H1 (cell line): ENCODE data around the gene GALNT5. TPM values are rescaled to one million over a fixed set of nuclear protein-coding genes. Genes with fewer than 3 reads are reported as not detected.

Experiments used
- CTCF ChIA-PET: fragments of 300-600 bp; sonication (Branson Sonifier 250); formaldehyde crosslinking; loops from one replicate; lab custom pipeline; 2021; ENCODE audit not compliant: partially characterized antibody; lab: Charles Lee
- POLR2A ChIA-PET: fragments of 300-600 bp; sonication (Branson Sonifier 250); formaldehyde crosslinking; loops from one replicate; lab custom pipeline; 2021; ENCODE audit warnings: inconsistent platforms; ENCODE audit not compliant: partially characterized antibody; lab: Charles Lee
- DNase-seq, 2 experiments: peaks; one replicate each; pipeline versions ENCODE4 v3.0.0 to v3.0.0-alpha.2; 2010 to 2022; ENCODE audit warnings: low spot score in 2 of 2, low read depth in 1 of 2, mixed read lengths in 1 of 2
- FAIRE-seq: peaks from 2 replicates; lab custom pipeline; 2011; peaks lifted over from hg19 to GRCh38; lab: Jason Lieb, UNC
- H2AFZ ChIP-seq: 2 replicates; pipeline ENCODE4 v1.8.1; 2012; ENCODE audit warnings: low read length, inconsistent platforms
- H2AK5ac ChIP-seq: 2 replicates; pipeline ENCODE4 v1.6.1; 2013; ENCODE audit warnings: low read depth, low read length
- H2BK120ac ChIP-seq: replicated peaks from 2 replicates; pipeline ENCODE3; 2013; ENCODE audit warnings: low read depth, low read length, inconsistent platforms
- H2BK12ac ChIP-seq: 2 replicates; pipeline ENCODE4 v1.6.1; 2013; ENCODE audit warnings: low read depth, low read length
- H2BK15ac ChIP-seq: 2 replicates; pipeline ENCODE4 v1.6.1; 2013; ENCODE audit warnings: low read length
- H2BK20ac ChIP-seq: 2 replicates; pipeline ENCODE4 v1.6.1; 2013; ENCODE audit warnings: low read length
- H2BK5ac ChIP-seq: 2 replicates; pipeline ENCODE4 v1.6.1; 2013; ENCODE audit warnings: low read depth, low read length
- H3K14ac ChIP-seq: 2 replicates; pipeline ENCODE4 v1.6.1; 2013; ENCODE audit warnings: inconsistent platforms; ENCODE audit not compliant: insufficient read length
- H3K18ac ChIP-seq: 2 replicates; pipeline ENCODE4 v1.6.1; 2013; ENCODE audit warnings: low read length; ENCODE audit errors: extremely low read depth
- H3K23ac ChIP-seq: 2 replicates; pipeline ENCODE4 v1.6.1; 2013; ENCODE audit warnings: inconsistent platforms; ENCODE audit not compliant: insufficient read length
- H3K23me2 ChIP-seq: 2 replicates; pipeline ENCODE4 v1.6.1; 2013; ENCODE audit warnings: low read depth, low read length
- H3K27ac ChIP-seq: 2 replicates; pipeline ENCODE4 v1.6.1; 2011; ENCODE audit warnings: low read depth, low read length, inconsistent platforms
- H3K27me3 ChIP-seq, 4 experiments: replicated peaks in 1 of 4; 1 replicate in 1 of 4; 2 replicates in 3 of 4; pipeline versions ENCODE4 v1.6.1 to v1.8.1; 2011 to 2013; ENCODE audit warnings: low read length in 3 of 4, mild to moderate bottlenecking in 3 of 4, inconsistent platforms in 2 of 4, mixed read lengths in 2 of 4, moderate library complexity in 1 of 4; ENCODE audit not compliant: control insufficient read depth in 3 of 4, insufficient read depth in 3 of 4; ENCODE audit errors: extremely low read depth in 1 of 4
- H3K36me3 ChIP-seq, 4 experiments: 2 replicates each; pipeline versions ENCODE4 v1.6.1 to v1.8.1; 2011 to 2013; ENCODE audit warnings: mild to moderate bottlenecking in 4 of 4, low read length in 3 of 4, moderate library complexity in 2 of 4, control low read depth in 1 of 4, inconsistent platforms in 1 of 4; ENCODE audit not compliant: insufficient read depth in 4 of 4, control insufficient read depth in 2 of 4
- H3K4ac ChIP-seq: replicated peaks from 2 replicates; pipeline ENCODE3; 2013; ENCODE audit warnings: low read length, low read depth, mixed read lengths, inconsistent platforms; ENCODE audit not compliant: insufficient read length
- H3K4me1 ChIP-seq, 4 experiments: replicated peaks in 1 of 4; 1 replicate in 1 of 4; 2 replicates in 3 of 4; pipeline versions ENCODE4 v1.6.1 to v1.8.1; 2011 to 2013; ENCODE audit warnings: low read length in 3 of 4, inconsistent platforms in 2 of 4, mixed read lengths in 1 of 4; ENCODE audit not compliant: insufficient read depth in 4 of 4, control insufficient read depth in 3 of 4
- H3K4me2 ChIP-seq, 2 experiments: 2 replicates each; pipeline versions ENCODE4 v1.6.1 to v1.8.1; 2011 to 2013; ENCODE audit warnings: low read depth in 2 of 2, low read length in 2 of 2, control low read depth in 1 of 2, inconsistent platforms in 1 of 2, mild to moderate bottlenecking in 1 of 2; ENCODE audit not compliant: insufficient read depth in 1 of 2
- H3K4me3 ChIP-seq, 4 experiments: fragments of 200-600, 300-600 bp in 1 of 4; sonication (generic), shearing (Covaris generic), sonication (Bioruptor Twin) in 1 of 4; 2 replicates each; pipeline versions ENCODE4 v1.5.1 to v1.8.1; 2011 to 2016; ENCODE audit warnings: low read length in 4 of 4, low read depth in 3 of 4, control low read depth in 2 of 4, inconsistent platforms in 2 of 4, mild to moderate bottlenecking in 2 of 4, mixed read lengths in 1 of 4, moderate library complexity in 1 of 4; ENCODE audit not compliant: insufficient read depth in 2 of 4; ENCODE audit errors: extremely low read depth in 1 of 4
- H3K56ac ChIP-seq: replicated peaks from 2 replicates; pipeline ENCODE3; 2013; ENCODE audit warnings: low read depth, mild to moderate bottlenecking, mixed read lengths, low read length, inconsistent platforms; ENCODE audit not compliant: insufficient read length
- H3K79me1 ChIP-seq: 2 replicates; pipeline ENCODE4 v1.6.1; 2013; ENCODE audit warnings: low read depth, low read length, control low read depth
- H3K79me2 ChIP-seq, 2 experiments: 2 replicates each; pipeline versions ENCODE4 v1.6.1 to v1.8.1; 2012 to 2013; ENCODE audit warnings: low read length in 2 of 2, mild to moderate bottlenecking in 2 of 2, inconsistent platforms in 1 of 2; ENCODE audit not compliant: insufficient read depth in 2 of 2, control insufficient read depth in 1 of 2
- H3K9ac ChIP-seq, 4 experiments: replicated peaks in 1 of 4; 1 replicate in 1 of 4; 2 replicates in 3 of 4; pipeline versions ENCODE4 v1.6.1 to v1.8.1; 2011 to 2013; ENCODE audit warnings: low read depth in 3 of 4, low read length in 3 of 4, control low read depth in 2 of 4, mild to moderate bottlenecking in 2 of 4, moderate library complexity in 2 of 4, inconsistent platforms in 1 of 4; ENCODE audit errors: extremely low read depth in 1 of 4
- H3K9me3 ChIP-seq, 2 experiments: 2 replicates each; pipeline versions ENCODE4 v1.6.1 to v1.8.1; 2012 to 2013; ENCODE audit warnings: mild to moderate bottlenecking in 2 of 2, moderate library complexity in 2 of 2, control low read depth in 1 of 2, inconsistent platforms in 1 of 2, low read depth in 1 of 2, low read length in 1 of 2, mixed read lengths in 1 of 2; ENCODE audit not compliant: insufficient read depth in 2 of 2
- H4K20me1 ChIP-seq, 2 experiments: replicated peaks in 1 of 2; 2 replicates each; pipeline versions ENCODE3 to v1.8.1; 2011 to 2013; ENCODE audit warnings: inconsistent platforms in 2 of 2, low read length in 2 of 2, mild to moderate bottlenecking in 1 of 2; ENCODE audit not compliant: insufficient read depth in 2 of 2, control insufficient read depth in 1 of 2
- H4K5ac ChIP-seq: 2 replicates; pipeline ENCODE4 v1.6.1; 2013; ENCODE audit warnings: low read length, low read depth, mixed read lengths, inconsistent platforms; ENCODE audit not compliant: insufficient read length
- H4K8ac ChIP-seq: 2 replicates; pipeline ENCODE4 v1.8.0; 2013; ENCODE audit warnings: mild to moderate bottlenecking, moderate library complexity, low read length, inconsistent platforms; ENCODE audit not compliant: insufficient read depth; ENCODE audit errors: extremely low read depth
- H4K91ac ChIP-seq: replicated peaks from 2 replicates; pipeline ENCODE3; 2013; ENCODE audit warnings: low read length, mixed read lengths, inconsistent platforms; ENCODE audit not compliant: insufficient read length
- ASH2L ChIP-seq: fragments of 200-600, 300-600 bp; sonication (generic); IDR thresholded peaks from one replicate; pipeline ENCODE4 v1.7.1; 2017; ENCODE audit warnings: low read length
- BCL11A ChIP-seq, 2 experiments: IDR thresholded peaks; one replicate each; pipeline ENCODE4 v1.6.1; 2011; ENCODE audit warnings: low read depth in 2 of 2, low read length in 2 of 2, mild to moderate bottlenecking in 2 of 2
- EP300 ChIP-seq, 2 experiments: IDR thresholded peaks; 1 replicate in 1 of 2; 2 replicates in 1 of 2; pipeline ENCODE4 v1.6.1; 2011 to 2012; ENCODE audit warnings: low read depth in 2 of 2, low read length in 2 of 2, mild to moderate bottlenecking in 2 of 2, borderline replicate concordance in 1 of 2, inconsistent platforms in 1 of 2, moderate library complexity in 1 of 2
- FOSL1 ChIP-seq: IDR thresholded peaks from 2 replicates; pipeline ENCODE4 v1.6.1; 2011; ENCODE audit warnings: mild to moderate bottlenecking, low read depth, low read length, moderate library complexity; ENCODE audit not compliant: insufficient read depth
- GABPA ChIP-seq: IDR thresholded peaks from 2 replicates; pipeline ENCODE4 v1.6.1; 2011; ENCODE audit warnings: mild to moderate bottlenecking, low read length, moderate library complexity, borderline replicate concordance; ENCODE audit not compliant: insufficient read depth
- HDAC2 ChIP-seq, 2 experiments: fragments of 300-600 bp in 1 of 2; sonication (generic) in 1 of 2; IDR thresholded peaks; 2 replicates each; pipeline ENCODE4 v1.6.1; 2011 to 2012; ENCODE audit warnings: low read depth in 2 of 2, low read length in 2 of 2, mild to moderate bottlenecking in 2 of 2, moderate library complexity in 2 of 2, borderline replicate concordance in 1 of 2, inconsistent platforms in 1 of 2
- POLR2A ChIP-seq, 2 experiments: IDR thresholded peaks; 1 replicate in 1 of 2; 2 replicates in 1 of 2; pipeline ENCODE4 v1.6.1; 2011; ENCODE audit warnings: low read depth in 2 of 2, low read length in 2 of 2, mild to moderate bottlenecking in 2 of 2; ENCODE audit errors: control extremely low read depth in 1 of 2
- POLR2AphosphoS5 ChIP-seq: IDR thresholded peaks from 2 replicates; pipeline ENCODE4 v1.6.1; 2011; ENCODE audit warnings: low read depth, low read length
- RNF2 ChIP-seq: fragments of 200-900, 300-1000 bp; sonication (generic); IDR thresholded peaks from 2 replicates; pipeline ENCODE4 v1.7.1; 2016; ENCODE audit warnings: borderline replicate concordance, low read depth, mild to moderate bottlenecking, antibody characterized with exemption, low read length; ENCODE audit not compliant: poor library complexity, severe bottlenecking; ENCODE audit errors: missing control alignments
- RXRA ChIP-seq: IDR thresholded peaks from 2 replicates; pipeline ENCODE4 v1.6.1; 2011; ENCODE audit warnings: low read depth, mild to moderate bottlenecking, low read length, moderate library complexity; ENCODE audit not compliant: insufficient read depth
- SP2 ChIP-seq: IDR thresholded peaks from 2 replicates; pipeline ENCODE4 v1.6.1; 2012; ENCODE audit warnings: mild to moderate bottlenecking, low read length, inconsistent platforms
- TEAD4 ChIP-seq: IDR thresholded peaks from 2 replicates; pipeline ENCODE4 v1.6.1; 2012; ENCODE audit warnings: low read depth, low read length, inconsistent platforms, mixed read lengths
- YY1 ChIP-seq: IDR thresholded peaks from 2 replicates; pipeline ENCODE4 v1.6.1; 2011; ENCODE audit warnings: low read depth, mild to moderate bottlenecking, low read length
- ZNF274 ChIP-seq: IDR thresholded peaks from 2 replicates; pipeline ENCODE4 v1.7.0; 2012; ENCODE audit warnings: low read length, borderline replicate concordance; ENCODE audit errors: extremely low read depth
- polyA plus RNA-seq, 7 experiments: library from polyadenylated mRNA; depleted of rRNA in 3 of 7; stranded (reverse) in 5 of 7; unstranded in 2 of 7; fragments of >200 nt in 5 of 7; fragments of 200-250 nt in 2 of 7; gene quantifications; 1 replicate in 5 of 7; 2 replicates in 1 of 7; 4 replicates in 1 of 7; pipeline versions ENCODE4 v1.2.1 to v1.2.3, GENCODE V29; 2011 to 2013; ENCODE audit warnings: missing spikeins in 2 of 7, mixed read lengths in 2 of 7
- total RNA-seq: library from RNA; stranded (reverse); fragmentation: NEBNext Ultra II Directional; extraction: Animal tissue kit (Norgen Biotek cat#: 25700); gene quantifications from 2 replicates; pipeline ENCODE4 v1.2.1, GENCODE V29; 2021

The GALNT5 gene
- total and polyA plus RNA-seq, 2 of the 8 experiments (the other 6 are each of a cell fraction or from before 2014, with no cell fraction given): 0.02 to 0.06 TPM

- H3K4me2 ChIP-seq: no peak overlapping the region
- no peak overlapping the region for H4K91ac ChIP-seq
- H3K27ac ChIP-seq: no peak overlapping the region
- no peaks in the 10 kb centered on the region for H3K27me3 ChIP-seq
- no peaks in the 10 kb centered on the region for H3K23me2 ChIP-seq
- DNase-seq (no peak), FAIRE-seq (no peak)
- no peak overlapping the region for H2BK20ac ChIP-seq
- H3K4ac ChIP-seq: no peak overlapping the region
- no peaks in the 10 kb centered on the region for H4K20me1 ChIP-seq
- H3K9me3 ChIP-seq: no peaks in the 10 kb centered on the region
- H2BK5ac ChIP-seq: no peak overlapping the region
- H3K14ac ChIP-seq: no peak overlapping the region
- H3K79me1 ChIP-seq: no peaks in the 10 kb centered on the region
- H3K79me2 ChIP-seq: no peaks in the 10 kb centered on the region
- POLR2A ChIA-PET: no interaction called here
- CTCF ChIA-PET: no interaction called here
- no peak overlapping the region for H3K4me3 ChIP-seq
- H2AFZ ChIP-seq: no peak overlapping the region
- no peak overlapping the region for H2BK12ac ChIP-seq
- H3K56ac ChIP-seq: no peak overlapping the region
- H3K4me1 ChIP-seq: no peaks in the 10 kb centered on the region
- H4K5ac ChIP-seq: no peak overlapping the region
- no peak overlapping the region for H2BK15ac ChIP-seq
- no peak overlapping the region for H2AK5ac ChIP-seq
- H4K8ac ChIP-seq: no peak overlapping the region
- no peak overlapping the region for H3K18ac ChIP-seq
- H2BK120ac ChIP-seq: no peak overlapping the region
- no peak overlapping the region for H3K23ac ChIP-seq
- no peaks in the 10 kb centered on the region for H3K36me3 ChIP-seq
- H3K9ac ChIP-seq: no peak overlapping the region
- no peak for TF ChIP-seq ASH2L
- TF ChIP-seq ZNF274: no peak
- TF ChIP-seq EP300 (IDR thresholded peaks at IDR 0.05; ENCODE audit: borderline replicate concordance in 1 of 2, low read depth in 2 of 2, low read length in 2 of 2): no peak
- TF ChIP-seq FOSL1: no peak
- no peak for TF ChIP-seq GABPA
- TF ChIP-seq POLR2A (IDR thresholded peaks at IDR 0.05; ENCODE audit: control extremely low read depth in 1 of 2, low read depth in 2 of 2, low read length in 2 of 2): no peak
- no peak for TF ChIP-seq BCL11A (IDR thresholded peaks at IDR 0.05; ENCODE audit: low read depth in 2 of 2, low read length in 2 of 2)
- no peak for TF ChIP-seq YY1
- TF ChIP-seq TEAD4: no peak
- no peak for TF ChIP-seq SP2
- TF ChIP-seq RNF2: no peak
- no peak for TF ChIP-seq HDAC2 (IDR thresholded peaks at IDR 0.05; ENCODE audit: borderline replicate concordance in 1 of 2, low read depth in 2 of 2, low read length in 2 of 2)
- TF ChIP-seq POLR2AphosphoS5: no peak
- TF ChIP-seq RXRA: no peak
Observed at GRCh38 chr2:157216286-157216965, 41.1 kb upstream of the GALNT5 start.
